Pulmonary artery endothelial cell (primary cell): ENCODE data around the gene GOLGA8B. TPM values are rescaled to one million over a fixed set of nuclear protein-coding genes. Genes with fewer than 3 reads are reported as not detected.
"Not testable (repeated sequence)": the region's sequence is repeated elsewhere in the genome, so short reads cannot be mapped to it uniquely, and the experiment has no call there.

Source experiments
- DNase-seq: peaks from one replicate; pipeline ENCODE4 v3.0.0-alpha.2; 2011; ENCODE audit warnings: low read depth, low spot score
- total RNA-seq: library from RNA; depleted of rRNA; stranded (reverse); fragments of >200 nt; gene quantifications from 2 replicates; pipeline ENCODE4 v1.2.3, GENCODE V29; 2014

Gene GOLGA8B
- total RNA-seq, 1 donor from 2014 or later, result 14.6 TPM

- not testable (repeated sequence) for DNase-seq
Measured at GRCh38 chr15:34564711-34565110, 18.7 kb downstream of the GOLGA8B start.

GRCh38 chr15:34560814-34561213 is 22.6 kb downstream of the GOLGA8B start:
- DNase-seq, result not testable (repeated sequence)

GRCh38 chr15:34559764-34560163 is 23.7 kb downstream of the GOLGA8B start:
- DNase-seq, result not testable (repeated sequence)

DNA sequence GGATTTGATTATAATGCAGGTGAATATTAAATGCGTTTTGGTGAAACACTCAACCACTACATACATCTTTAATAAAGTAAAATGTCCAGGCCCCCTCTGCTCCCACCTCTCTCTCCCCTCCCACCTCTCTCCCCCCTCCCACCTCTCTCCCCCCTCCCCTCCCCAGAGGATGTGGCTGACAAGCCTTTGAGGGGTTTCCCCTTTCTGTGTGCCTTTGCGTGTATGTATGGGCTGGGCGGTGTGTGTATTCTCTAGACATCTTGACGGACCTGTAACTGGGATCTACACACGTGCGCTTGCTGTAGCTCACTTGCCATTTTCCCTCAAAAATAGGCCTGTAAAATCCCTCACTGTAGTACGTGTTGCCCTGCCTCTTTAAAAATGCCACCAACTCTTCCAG is 28.3 kb downstream of the GOLGA8B start:
- not testable (repeated sequence) for DNase-seq

DNA sequence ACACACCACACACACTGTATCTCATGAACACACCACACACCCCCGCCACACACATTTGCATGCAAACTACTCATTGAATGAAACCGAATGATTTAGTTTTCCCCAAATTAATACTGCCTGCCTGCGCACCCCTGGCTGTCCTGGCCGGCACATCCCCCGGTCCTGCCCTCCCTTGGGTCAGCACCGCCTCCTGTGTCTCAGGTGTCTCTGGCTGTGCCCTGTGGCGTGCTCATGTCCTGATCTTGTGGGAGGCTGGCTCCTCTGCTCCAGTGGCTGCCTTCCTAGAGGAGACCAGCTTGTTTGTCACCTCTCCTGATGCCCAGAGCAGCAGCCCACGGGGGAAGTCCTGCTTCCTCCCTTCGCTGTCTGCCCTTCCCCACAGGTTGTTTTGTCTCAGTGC is 28.7 kb downstream of the GOLGA8B start:
- DNase-seq, result not testable (repeated sequence)

- not testable (repeated sequence) for DNase-seq
Measured at GRCh38 chr15:34554126-34554525, 29.3 kb downstream of the GOLGA8B start.

DNA sequence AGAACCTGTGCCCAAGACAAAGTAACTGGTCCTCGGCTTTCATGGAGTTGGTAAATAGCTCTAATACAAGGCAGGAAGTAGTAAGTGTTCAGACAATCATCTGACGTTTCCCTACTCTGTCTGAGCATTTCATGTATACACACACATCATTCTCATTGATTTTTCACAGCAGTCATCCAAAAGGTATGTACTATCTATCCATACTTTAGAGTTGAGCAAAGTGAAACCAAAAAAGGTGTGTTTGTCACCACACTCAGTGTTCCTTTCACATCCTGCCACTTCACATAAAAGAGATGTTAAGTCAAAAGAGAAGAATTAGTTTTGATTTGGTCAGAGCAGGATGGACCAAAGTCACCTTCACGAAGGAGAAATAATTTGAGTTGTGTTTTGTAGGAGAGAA is 33.3 kb downstream of the GOLGA8B start:
- DNase-seq, result not testable (repeated sequence)

DNA sequence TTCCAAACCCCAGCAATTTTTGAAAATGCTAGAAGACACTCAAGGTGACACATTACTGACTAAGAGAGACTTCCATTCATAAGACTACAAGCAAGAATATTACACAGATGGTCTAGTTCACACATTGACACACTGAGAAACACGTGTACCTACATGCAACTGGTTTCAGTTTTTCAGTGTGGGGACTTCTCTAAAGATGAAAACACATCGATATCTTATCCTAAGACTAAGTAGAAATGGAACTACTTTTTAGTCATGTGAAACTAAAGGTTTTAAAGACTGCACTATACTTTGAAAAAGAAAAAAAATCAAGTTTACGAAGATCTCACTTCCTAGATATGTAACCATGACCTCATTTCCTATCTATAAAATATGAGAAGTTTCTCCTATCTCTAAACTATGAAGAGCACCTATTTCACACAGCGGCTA is 34.1 kb downstream of the GOLGA8B start:
- DNase-seq, result not testable (repeated sequence)

DNA sequence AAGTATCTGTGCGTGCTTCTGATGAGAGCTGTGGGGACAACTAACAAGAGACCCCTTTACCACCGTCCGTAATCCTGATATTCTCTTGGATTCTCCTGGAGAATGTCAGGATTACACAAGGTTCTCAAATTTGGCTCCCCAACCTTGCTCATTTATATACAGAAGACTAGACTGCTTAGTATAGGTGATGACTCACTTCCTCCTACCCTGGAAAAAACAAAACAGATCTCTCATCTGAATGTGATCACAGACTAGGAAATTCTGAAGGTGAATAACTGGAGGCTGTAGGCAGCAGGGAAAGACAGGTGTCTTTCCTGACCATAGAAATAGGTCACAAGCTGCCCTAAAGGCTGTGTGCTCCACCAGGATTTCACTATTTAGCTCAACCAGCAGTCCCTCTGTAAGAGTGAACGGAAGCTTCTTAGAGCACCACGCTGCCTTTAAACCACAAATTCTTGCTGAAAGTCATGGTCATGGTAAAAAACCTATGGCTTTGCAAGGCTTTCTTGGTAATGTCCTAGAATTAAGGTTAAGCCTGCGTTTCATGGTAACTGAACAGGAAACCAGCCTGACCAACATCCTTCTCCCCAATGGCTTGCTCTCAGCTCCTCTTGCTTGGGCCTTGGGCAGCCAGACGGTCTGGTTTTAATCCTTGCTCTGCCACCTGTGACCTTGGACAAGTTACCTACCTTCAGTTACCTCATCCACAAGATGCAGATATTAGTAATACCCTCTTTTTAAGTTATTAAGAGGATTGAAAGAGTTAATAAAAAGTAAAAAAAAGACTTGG is 39.4 kb downstream of the GOLGA8B start:
- DNase-seq, result not testable (repeated sequence)

- not testable (repeated sequence) for DNase-seq
Measured at GRCh38 chr15:34535857-34536256, 47.6 kb downstream of the GOLGA8B start.

Other genes with a start within 250 kb of the GOLGA8B start
- 20.3 and 23.7 TPM in 2 replicates for gene SLC12A6, start 245.9 kb downstream of the GOLGA8B start, total RNA-seq
- gene NOP10, start 240.5 kb downstream of the GOLGA8B start, total RNA-seq, result 186 and 277 TPM in 2 replicates
- not detected in 2 replicates for gene NUTM1, start 240.3 kb downstream of the GOLGA8B start, total RNA-seq
- gene LPCAT4, start 216.5 kb downstream of the GOLGA8B start, total RNA-seq, result 6.7 and 9.3 TPM in 2 replicates
- 6.5 and 12.5 TPM in 2 replicates for gene GOLGA8A, start 145.8 kb downstream of the GOLGA8B start, total RNA-seq
- not detected in 2 replicates for gene GJD2, start 171.3 kb upstream of the GOLGA8B start, total RNA-seq
- not detected in 2 replicates for gene ACTC1, start 211.9 kb upstream of the GOLGA8B start, total RNA-seq